Measurements from ENCODE around the gene TMEM59. TPM values are rescaled to one million over a fixed set of nuclear protein-coding genes. Genes with fewer than 3 reads are reported as not detected.

TMEM59 gene, protein sequence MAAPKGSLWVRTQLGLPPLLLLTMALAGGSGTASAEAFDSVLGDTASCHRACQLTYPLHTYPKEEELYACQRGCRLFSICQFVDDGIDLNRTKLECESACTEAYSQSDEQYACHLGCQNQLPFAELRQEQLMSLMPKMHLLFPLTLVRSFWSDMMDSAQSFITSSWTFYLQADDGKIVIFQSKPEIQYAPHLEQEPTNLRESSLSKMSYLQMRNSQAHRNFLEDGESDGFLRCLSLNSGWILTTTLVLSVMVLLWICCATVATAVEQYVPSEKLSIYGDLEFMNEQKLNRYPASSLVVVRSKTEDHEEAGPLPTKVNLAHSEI
- total RNA-seq (2021) (239 and 287 TPM in 2 replicates), Bru-seq, nascent RNA (percentile 75 among the genes with signal in this experiment), BruChase-seq, experiment 1, labeled RNA remaining after a 2-hour chase (percentile 83 among the genes with signal in this experiment), BruChase-seq, experiment 2, labeled RNA remaining after a 6-hour chase (percentile 83 among the genes with signal in this experiment)
- long read RNA-seq, full-length matches to known transcripts: 444 of 662 reads
- long read RNA-seq, partial matches to known transcripts: 2 of 662 reads
- long read RNA-seq, other reads (novel, unspliced or antisense): 216 of 662 reads

DNA sequence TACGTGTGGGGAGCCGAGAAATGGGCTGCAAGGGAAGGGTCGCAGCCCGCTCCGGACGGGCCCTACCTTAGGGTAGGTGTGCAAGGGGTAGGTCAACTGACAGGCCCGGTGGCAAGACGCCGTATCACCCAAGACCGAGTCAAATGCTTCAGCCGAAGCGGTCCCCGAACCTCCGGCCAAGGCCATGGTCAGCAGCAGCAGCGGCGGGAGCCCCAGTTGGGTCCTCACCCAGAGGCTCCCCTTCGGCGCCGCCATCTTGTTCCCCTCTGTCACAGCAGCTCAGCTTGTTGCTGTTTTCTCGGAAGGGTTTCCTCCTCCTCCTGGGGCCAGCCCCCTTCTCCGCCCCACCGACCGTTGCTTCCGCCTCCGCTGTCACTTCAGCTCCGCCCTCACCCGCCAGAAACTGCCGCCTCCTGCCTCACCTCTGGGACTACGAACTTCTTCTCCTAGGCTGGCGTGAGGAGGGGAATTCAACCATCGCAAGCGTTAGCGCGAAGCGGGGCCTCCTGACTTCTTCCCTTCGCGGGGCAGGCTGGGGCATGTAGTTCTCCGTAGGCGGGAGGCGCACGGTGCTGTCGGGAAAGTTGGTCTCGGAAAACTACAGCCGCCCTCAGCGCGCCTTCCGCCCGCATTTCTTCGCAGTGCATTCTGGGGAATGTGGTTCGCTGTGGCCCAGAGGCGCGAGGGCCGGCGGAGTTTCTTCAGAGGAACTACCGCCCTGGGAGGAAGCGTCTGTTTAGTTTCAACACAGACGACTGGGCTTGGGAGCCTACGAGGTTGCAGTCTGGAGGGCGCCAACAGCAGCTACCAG lies at the start of gene TMEM59, which contains the start of gene TCEANC2:
TMEM59 (minus strand) TSS at position 271 of the 811 bp plus-strand sequence; CDS start at position 255, 16 bp downstream.
TCEANC2 (plus strand) TSS at position 675 of the 811 bp plus-strand sequence. CDS start 815 bp downstream, outside the sequence.
- Histone ChIP-seq H3K9me2 (ENCODE audit: insufficient read depth) (no peaks in the 10 kb centered on the region), H3K36me3 (ENCODE audit: low read depth) (0 out of 2 replicates have a peak, but pooled peaks cover 3% of the 10 kb centered on the region), H3K4me1 (replicated peaks; ENCODE audit: insufficient read depth) (peaks cover 27% of the 10 kb centered on the region), H3K9me3 (ENCODE audit: insufficient read depth, low read depth) (no peaks in the 10 kb centered on the region), H2AFZ (peak within 1 kb of the TSS; percentile 97), H3K4me3 (peak within 1 kb of the TSS; percentile 85), H3K27ac (peak within 1 kb of the TSS; percentile 35), H3K4me2 (peak within 1 kb of the TSS; percentile 96), H3K79me2 (ENCODE audit: low read depth) (peaks cover 45% of the 10 kb centered on the region), H4K20me1 (ENCODE audit: insufficient read depth) (peaks cover 9% of the 10 kb centered on the region; the same call in 1 of the 2 replicates), H3K27me3 (ENCODE audit: insufficient read depth, low read depth) (no peaks in the 10 kb centered on the region), H3F3A (ENCODE audit: insufficient read depth, low read depth) (0 out of 2 replicates have a peak, but pooled peaks cover 8% of the 10 kb centered on the region)
- peak; percentile 97 to 99 for DNase-seq
- intact Hi-C loops (cut with micrococcal nuclease; ENCODE audit: unreplicated experiment): loop anchor here (1.0 to 5.0 kb wide), 6 partner anchors 36 to 726 kb away; partner anchors contain the start of genes LRP8 and SSBP3
- CTCF ChIA-PET: interaction anchor here (1.1 kb wide), 1 partner anchor 94 kb away, joined by 5 read pairs; no protein-coding TSS in a partner anchor
- BruUV-seq (replicated peaks): no TSS peak
- POLR2A ChIA-PET (ENCODE audit: unreplicated experiment): interaction anchor here (0.5 to 0.6 kb wide), 5 partner anchors 152 to 1385 kb away, joined by 3 to 8 read pairs (median 4); partner anchors contain the start of gene YIPF1
- TF ChIP-seq, protein P1, sequence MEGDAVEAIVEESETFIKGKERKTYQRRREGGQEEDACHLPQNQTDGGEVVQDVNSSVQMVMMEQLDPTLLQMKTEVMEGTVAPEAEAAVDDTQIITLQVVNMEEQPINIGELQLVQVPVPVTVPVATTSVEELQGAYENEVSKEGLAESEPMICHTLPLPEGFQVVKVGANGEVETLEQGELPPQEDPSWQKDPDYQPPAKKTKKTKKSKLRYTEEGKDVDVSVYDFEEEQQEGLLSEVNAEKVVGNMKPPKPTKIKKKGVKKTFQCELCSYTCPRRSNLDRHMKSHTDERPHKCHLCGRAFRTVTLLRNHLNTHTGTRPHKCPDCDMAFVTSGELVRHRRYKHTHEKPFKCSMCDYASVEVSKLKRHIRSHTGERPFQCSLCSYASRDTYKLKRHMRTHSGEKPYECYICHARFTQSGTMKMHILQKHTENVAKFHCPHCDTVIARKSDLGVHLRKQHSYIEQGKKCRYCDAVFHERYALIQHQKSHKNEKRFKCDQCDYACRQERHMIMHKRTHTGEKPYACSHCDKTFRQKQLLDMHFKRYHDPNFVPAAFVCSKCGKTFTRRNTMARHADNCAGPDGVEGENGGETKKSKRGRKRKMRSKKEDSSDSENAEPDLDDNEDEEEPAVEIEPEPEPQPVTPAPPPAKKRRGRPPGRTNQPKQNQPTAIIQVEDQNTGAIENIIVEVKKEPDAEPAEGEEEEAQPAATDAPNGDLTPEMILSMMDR (conservative IDR thresholded peaks at IDR 0.05): no peak
- TF ChIP-seq EZH2 (IDR thresholded peaks at IDR 0.05; ENCODE audit: low read depth): no peak

DNA sequence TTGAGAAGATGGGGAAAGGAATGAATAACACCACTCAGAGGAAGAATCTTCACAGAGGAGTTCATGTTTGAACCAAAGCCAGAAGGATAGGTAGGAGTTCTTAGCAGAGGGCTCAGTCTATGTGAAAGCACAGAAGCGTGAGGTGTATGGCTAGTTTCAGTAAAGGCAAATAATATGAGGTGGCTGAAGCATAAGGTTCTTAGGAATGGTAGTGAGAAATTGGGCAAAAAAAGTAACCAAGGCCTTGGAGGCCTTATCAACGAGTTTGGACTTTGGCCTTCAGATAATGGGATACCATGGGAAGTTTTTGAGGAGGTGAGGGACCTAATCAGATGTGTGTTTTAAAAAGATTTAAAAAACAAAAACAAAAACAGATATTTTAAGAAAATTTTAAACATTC lies 47.5 kb upstream of the TMEM59 start:
- H3K4me1 ChIP-seq (replicated peaks; ENCODE audit: insufficient read depth): no peaks in the 10 kb centered on the region
- H3K4me3 ChIP-seq: no peak overlapping the region
- no TSS peak for BruUV-seq (replicated peaks)
- no peak overlapping the region for H3K4me2 ChIP-seq
- ChIA-PET POLR2A (ENCODE audit: unreplicated experiment) (no interaction called here), CTCF (no interaction called here)
- H3F3A ChIP-seq (ENCODE audit: insufficient read depth, low read depth): no peaks in the 10 kb centered on the region
- no peak for DNase-seq
- no peaks in the 10 kb centered on the region for H3K36me3 ChIP-seq (ENCODE audit: low read depth)
- H3K9me3 ChIP-seq (ENCODE audit: insufficient read depth, low read depth): no peaks in the 10 kb centered on the region
- no peaks in the 10 kb centered on the region for H3K9me2 ChIP-seq (ENCODE audit: insufficient read depth)
- no peaks in the 10 kb centered on the region for H3K79me2 ChIP-seq (ENCODE audit: low read depth)
- intact Hi-C loops (cut with micrococcal nuclease; ENCODE audit: unreplicated experiment): no loop called here
- H4K20me1 ChIP-seq (ENCODE audit: insufficient read depth): no peaks in the 10 kb centered on the region
- no peak for TF ChIP-seq EZH2 (IDR thresholded peaks at IDR 0.05; ENCODE audit: low read depth)
- TF ChIP-seq, protein P1 (conservative IDR thresholded peaks at IDR 0.05): no peak
- H2AFZ ChIP-seq: no peak overlapping the region
- H3K27me3 ChIP-seq (ENCODE audit: insufficient read depth, low read depth): no peaks in the 10 kb centered on the region
- H3K27ac ChIP-seq: no peak overlapping the region

DNA sequence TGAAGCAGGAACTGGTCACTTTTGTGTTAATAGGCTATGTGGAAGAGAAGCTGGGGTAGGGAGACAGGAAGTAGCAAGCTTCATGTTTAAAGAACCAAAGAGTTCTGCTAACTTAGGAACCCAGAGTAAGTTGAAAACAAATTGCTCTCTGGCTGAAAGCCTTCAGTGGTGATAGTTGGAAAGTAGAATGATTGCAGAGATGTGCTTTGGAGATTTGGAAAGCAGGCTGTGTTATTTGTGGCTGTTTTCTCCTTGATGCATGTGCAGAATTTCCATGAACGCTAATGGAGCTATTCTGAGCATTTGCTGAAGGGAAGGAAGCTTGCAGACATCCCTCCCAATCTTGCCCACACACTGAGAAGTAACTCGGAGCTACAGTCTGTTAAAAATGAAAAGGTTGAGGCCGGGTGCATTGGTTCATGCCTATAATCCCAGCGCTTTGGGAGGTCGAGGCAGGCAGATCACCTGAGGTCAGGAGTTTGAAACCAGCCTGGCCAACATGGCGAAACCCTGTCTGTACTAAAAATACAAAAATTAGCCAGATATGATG lies 46.1 kb upstream of the TMEM59 start:
- ChIA-PET CTCF (no interaction called here), POLR2A (ENCODE audit: unreplicated experiment) (no interaction called here)
- Histone ChIP-seq H3K4me2 (no peak overlapping the region), H3K9me2 (ENCODE audit: insufficient read depth) (no peaks in the 10 kb centered on the region), H3K79me2 (ENCODE audit: low read depth) (no peaks in the 10 kb centered on the region), H4K20me1 (ENCODE audit: insufficient read depth) (no peaks in the 10 kb centered on the region), H3K4me3 (no peak overlapping the region), H3K27ac (no peak overlapping the region), H3F3A (ENCODE audit: insufficient read depth, low read depth) (no peaks in the 10 kb centered on the region), H3K4me1 (replicated peaks; ENCODE audit: insufficient read depth) (no peaks in the 10 kb centered on the region), H3K27me3 (ENCODE audit: insufficient read depth, low read depth) (no peaks in the 10 kb centered on the region), H3K36me3 (ENCODE audit: low read depth) (no peaks in the 10 kb centered on the region), H2AFZ (no peak overlapping the region), H3K9me3 (ENCODE audit: insufficient read depth, low read depth) (no peaks in the 10 kb centered on the region)
- intact Hi-C loops (cut with micrococcal nuclease; ENCODE audit: unreplicated experiment): no loop called here
- TF ChIP-seq EZH2 (IDR thresholded peaks at IDR 0.05; ENCODE audit: low read depth): no peak
- TF ChIP-seq, protein P1 (conservative IDR thresholded peaks at IDR 0.05): no peak
- DNase-seq: no peak
- BruUV-seq (replicated peaks): TSS peak; percentile 12

All from PC-9 (cell line).